Right lobe of liver (tissue), 4 donors: ENCODE data around the gene TUBA1B.

Experiments used
- POLR2A ChIP-seq: fragments of 450-650 bp; IDR thresholded peaks from one replicate; pipeline ENCODE4 v1.6.1; 2017; ENCODE audit warnings: antibody characterized with exemption, mild to moderate bottlenecking
- TF ChIP-seq, protein P1 (sequence below), 4 donors: fragments of 200-600 bp in 3 of 4; fragments of 450-650 bp in 1 of 4; IDR thresholded peaks; one replicate each; pipeline versions ENCODE4 v1.5.1 to v1.8.0; 2016 to 2022; ENCODE audit warnings: antibody characterized with exemption in 4 of 4, mild to moderate bottlenecking in 2 of 4
- donor health status: DM: no; HTN: no; CAD: no.
- donor health status: DM: no; HTN: no; CAD: no.
- donor health status: DM: no; HTN: yes; CAD: no.

DNA sequence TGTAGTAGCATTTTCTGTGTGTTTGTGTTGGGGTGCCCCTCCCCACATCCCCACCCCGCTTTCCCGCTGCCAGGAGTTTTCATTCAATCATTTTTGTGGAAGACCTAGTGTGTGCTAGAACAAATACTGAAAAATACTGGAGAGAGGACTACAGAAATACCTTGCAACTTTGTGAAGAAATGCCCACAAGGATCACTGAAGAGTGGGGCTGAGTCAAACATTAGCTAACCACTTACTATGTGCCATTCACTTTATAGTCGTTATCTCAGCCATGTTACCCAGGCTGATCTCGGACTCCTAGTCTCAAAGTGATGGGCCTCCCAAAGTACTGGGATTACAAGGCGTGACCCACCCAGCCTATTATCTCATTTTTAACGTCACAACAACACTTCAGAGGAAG is 20.0 kb downstream of the TUBA1B start:
- TF ChIP-seq, protein P1, sequence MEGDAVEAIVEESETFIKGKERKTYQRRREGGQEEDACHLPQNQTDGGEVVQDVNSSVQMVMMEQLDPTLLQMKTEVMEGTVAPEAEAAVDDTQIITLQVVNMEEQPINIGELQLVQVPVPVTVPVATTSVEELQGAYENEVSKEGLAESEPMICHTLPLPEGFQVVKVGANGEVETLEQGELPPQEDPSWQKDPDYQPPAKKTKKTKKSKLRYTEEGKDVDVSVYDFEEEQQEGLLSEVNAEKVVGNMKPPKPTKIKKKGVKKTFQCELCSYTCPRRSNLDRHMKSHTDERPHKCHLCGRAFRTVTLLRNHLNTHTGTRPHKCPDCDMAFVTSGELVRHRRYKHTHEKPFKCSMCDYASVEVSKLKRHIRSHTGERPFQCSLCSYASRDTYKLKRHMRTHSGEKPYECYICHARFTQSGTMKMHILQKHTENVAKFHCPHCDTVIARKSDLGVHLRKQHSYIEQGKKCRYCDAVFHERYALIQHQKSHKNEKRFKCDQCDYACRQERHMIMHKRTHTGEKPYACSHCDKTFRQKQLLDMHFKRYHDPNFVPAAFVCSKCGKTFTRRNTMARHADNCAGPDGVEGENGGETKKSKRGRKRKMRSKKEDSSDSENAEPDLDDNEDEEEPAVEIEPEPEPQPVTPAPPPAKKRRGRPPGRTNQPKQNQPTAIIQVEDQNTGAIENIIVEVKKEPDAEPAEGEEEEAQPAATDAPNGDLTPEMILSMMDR (IDR thresholded peaks at IDR 0.05), result no peak
- TF ChIP-seq POLR2A, result no peak
